Gastroesophageal sphincter (tissue), 4 donors: Measurements from ENCODE around the gene MON1B. TPM values are rescaled to one million over a fixed set of nuclear protein-coding genes. Genes with fewer than 3 reads are reported as not detected.

Experiments
- ATAC-seq: fragments of 150-250 bp; one replicate; pipeline ENCODE4 v1.9.1; 2016; ENCODE audit warnings: mild to moderate bottlenecking, moderate library complexity
- H3K27ac ChIP-seq, 4 donors: fragments of 200-600 bp; sonication (generic) in 3 of 4; 1 replicate in 3 of 4; 2 replicates in 1 of 4; pipeline ENCODE4 v1.5.1; 2016 to 2019
- H3K27me3 ChIP-seq: fragments of 200-600 bp; sonication (generic); one replicate; pipeline ENCODE4 v1.5.1; 2019
- H3K36me3 ChIP-seq, 2 donors: fragments of 200-600 bp; sonication (generic); one replicate each; pipeline ENCODE4 v1.5.1; 2019; ENCODE audit warnings: control low read depth in 1 of 2
- H3K4me1 ChIP-seq, 3 donors: fragments of 200-600 bp; sonication (generic); 1 replicate in 2 of 3; 2 replicates in 1 of 3; pipeline ENCODE4 v1.5.1; 2016 to 2019; ENCODE audit warnings: control low read depth in 2 of 3
- H3K4me3 ChIP-seq, 2 donors: fragments of 200-600 bp; sonication (generic); one replicate each; pipeline ENCODE4 v1.5.1; 2019; ENCODE audit warnings: mild to moderate bottlenecking in 1 of 2, moderate library complexity in 1 of 2
- H3K9me3 ChIP-seq, 3 donors: fragments of 200-600 bp; sonication (generic); one replicate each; pipeline ENCODE4 v1.5.1; 2017 to 2019; ENCODE audit warnings: control low read depth in 2 of 3
- CTCF ChIP-seq, 4 experiments: fragments of 200-600 bp in 2 of 4; fragments of 450-650 bp in 2 of 4; sonication (generic) in 1 of 4; IDR thresholded peaks; one replicate each; pipeline ENCODE4 v1.5.1; 2017 to 2019; ENCODE audit warnings: antibody characterized with exemption in 4 of 4, mild to moderate bottlenecking in 2 of 4, moderate library complexity in 2 of 4
- EP300 ChIP-seq: sonication (generic); formaldehyde crosslinking; IDR thresholded peaks from one replicate; pipeline ENCODE4 v1.6.1; 2017; ENCODE audit warnings: antibody characterized with exemption, mild to moderate bottlenecking
- POLR2A ChIP-seq, 2 donors: fragments of 450-650 bp; IDR thresholded peaks; one replicate each; pipeline ENCODE4 v1.6.1; 2017; ENCODE audit warnings: antibody characterized with exemption in 2 of 2, mild to moderate bottlenecking in 2 of 2, moderate library complexity in 1 of 2
- POLR2AphosphoS5 ChIP-seq: sonication (generic); formaldehyde crosslinking; IDR thresholded peaks from one replicate; pipeline ENCODE4 v1.6.1; 2017; ENCODE audit warnings: antibody characterized with exemption
- WGBS, 2 donors: methylation state at CpG; one replicate each; pipeline ENCODE4 v1.1.5; 2018; ENCODE audit warnings: low coverage in 1 of 2; 5-methylcytosine and 5-hydroxymethylcytosine counted together
- total RNA-seq, 4 donors: library from RNA; depleted of rRNA; stranded (reverse); fragments of >200 nt; gene quantifications; one replicate each; pipeline ENCODE4 v1.1.0, GENCODE V29; 2016

MON1B gene
- total RNA-seq, 4 donors from 2014 or later: 19.1 to 26.1 (median 23.3) TPM

- no peak for ATAC-seq
- Histone ChIP-seq H3K36me3 (peaks cover 0 to 22% of the 10 kb centered on the region in 2 donors), H3K27ac (peak overlapping the region; percentile 78 to 97 (median 96)), H3K4me1 (peaks cover 4 to 31% (median 7%) of the 10 kb centered on the region in 3 donors), H3K9me3 (no peaks in the 10 kb centered on the region), H3K4me3 (peak overlapping the region; percentile 79 to 80), H3K27me3 (no peaks in the 10 kb centered on the region)
- TF ChIP-seq CTCF (IDR thresholded peaks at IDR 0.05) (no peak), POLR2AphosphoS5 (no peak)
- WGBS, 2 donors: 0 to 3% methylated on average over 7 to 8 of the region's 19 CpGs
These were observed 856 bp upstream of the MON1B start for GRCh38 chr16:77190190-77190477.

GRCh38 chr16:77191259-77191969 is 424 bp downstream of the MON1B start:
- WGBS, 2 donors: 11% methylated on average over 9 to 11 of the region's 24 CpGs
- H3K4me1 ChIP-seq: peaks cover 4 to 31% (median 7%) of the 10 kb centered on the region in 3 donors
- no peaks in the 10 kb centered on the region for H3K9me3 ChIP-seq
- H3K36me3 ChIP-seq: peaks cover 0 to 35% of the 10 kb centered on the region in 2 donors
- H3K4me3 ChIP-seq: peak overlapping the region; percentile 79 to 80
- peak overlapping the region; percentile 89 to 97 (median 96) for H3K27ac ChIP-seq
- TF ChIP-seq POLR2AphosphoS5 (no peak), CTCF (IDR thresholded peaks at IDR 0.05) (peak in 1 of 4 experiments; percentile 1)
- no peak for ATAC-seq
- no peaks in the 10 kb centered on the region for H3K27me3 ChIP-seq

- TF ChIP-seq POLR2A (IDR thresholded peaks at IDR 0.05) (no peak), CTCF (IDR thresholded peaks at IDR 0.05) (no peak), EP300 (no peak), POLR2AphosphoS5 (no peak)
- 96 to 100% methylated on average over 2 to 4 of the region's 13 CpGs for WGBS, 2 donors
These were observed 2.4 kb downstream of the MON1B start for GRCh38 chr16:77193377-77193776.

GRCh38 chr16:77194295-77195231 is 3.6 kb downstream of the MON1B start:
- Histone ChIP-seq H3K4me3 (no peak overlapping the region), H3K27ac (no peak overlapping the region), H3K9me3 (no peaks in the 10 kb centered on the region), H3K27me3 (no peaks in the 10 kb centered on the region), H3K4me1 (peaks cover 4 to 29% (median 7%) of the 10 kb centered on the region in 3 donors), H3K36me3 (peaks cover 0 to 67% of the 10 kb centered on the region in 2 donors)
- WGBS, 2 donors: 100% methylated on average over 11 of the region's 48 CpGs; no CpG with 5 or more reads in 1 of the 2 donors
- no peak for TF ChIP-seq CTCF (IDR thresholded peaks at IDR 0.05)
- TF ChIP-seq POLR2AphosphoS5: no peak
- no peak for ATAC-seq

More at GRCh38 chr16:77193377-77193776, 2.4 kb downstream of the MON1B start:
- Histone ChIP-seq H3K27ac (no peak overlapping the region), H3K27me3 (no peaks in the 10 kb centered on the region), H3K4me1 (peaks cover 4 to 31% (median 7%) of the 10 kb centered on the region in 3 donors), H3K4me3 (no peak overlapping the region), H3K36me3 (peaks cover 0 to 55% of the 10 kb centered on the region in 2 donors), H3K9me3 (no peaks in the 10 kb centered on the region)
- no peak for ATAC-seq
